Loucy (cell line): ENCODE data around the gene SMCR8.
A peak's percentile ranks its signal among the peaks of the same experiment; 100 is the strongest.

Experiments used
- H2AFZ ChIP-seq: fragments of 200-600 bp; sonication (generic); 2 replicates; pipeline ENCODE4 v1.6.0; 2016; ENCODE audit warnings: antibody characterized with exemption, mild to moderate bottlenecking, low read length, moderate library complexity
- H3F3A ChIP-seq: fragments of 200-600 bp; 2 replicates; pipeline ENCODE4 v1.6.0; 2016; ENCODE audit warnings: antibody characterized with exemption, low read depth, mild to moderate bottlenecking
- H3K27me3 ChIP-seq: fragments of 200-600 bp; sonication (generic); 2 replicates; pipeline ENCODE4 v1.6.1; 2014; ENCODE audit warnings: low read length, mild to moderate bottlenecking; ENCODE audit not compliant: insufficient read depth, poor library complexity, severe bottlenecking
- H3K36me3 ChIP-seq: fragments of 200-600 bp; sonication (generic); 2 replicates; pipeline ENCODE4 v1.6.1; 2016; ENCODE audit warnings: low read length; ENCODE audit not compliant: insufficient read depth
- H3K4me1 ChIP-seq: fragments of 200-600 bp; sonication (generic); 2 replicates; pipeline ENCODE4 v1.5.1; 2014; ENCODE audit warnings: low read length, mild to moderate bottlenecking; ENCODE audit not compliant: insufficient read depth, poor library complexity, severe bottlenecking
- H3K4me2 ChIP-seq: fragments of 200-600 bp; sonication (generic); 2 replicates; pipeline ENCODE4 v1.6.0; 2014; ENCODE audit warnings: antibody characterized with exemption, low read length, low read depth, mild to moderate bottlenecking; ENCODE audit not compliant: poor library complexity, severe bottlenecking
- H3K4me3 ChIP-seq: fragments of 200-600 bp; sonication (generic); 2 replicates; pipeline ENCODE4 v1.5.1; 2014; ENCODE audit warnings: low read length, mild to moderate bottlenecking, mixed read lengths; ENCODE audit not compliant: poor library complexity, severe bottlenecking
- H3K79me2 ChIP-seq: fragments of 200-600 bp; sonication (generic); 2 replicates; pipeline ENCODE4 v1.6.1; 2014; ENCODE audit warnings: low read length; ENCODE audit not compliant: insufficient read depth
- H3K9ac ChIP-seq: fragments of 200-600 bp; sonication (generic); 2 replicates; pipeline ENCODE4 v1.6.0; 2014; ENCODE audit warnings: mild to moderate bottlenecking, low read depth, low read length, moderate library complexity; ENCODE audit not compliant: poor library complexity, severe bottlenecking
- H3K9me2 ChIP-seq: fragments of 200-600 bp; sonication (generic); replicated peaks from 2 replicates; pipeline ENCODE4 v1.6.1; 2016; ENCODE audit warnings: low read depth, low read length, mixed read lengths
- H3K9me3 ChIP-seq: fragments of 200-600 bp; sonication (generic); 2 replicates; pipeline ENCODE4 v1.6.1; 2014; ENCODE audit warnings: mild to moderate bottlenecking, antibody characterized with exemption, low read length, low read depth; ENCODE audit not compliant: insufficient read depth
- H4K20me1 ChIP-seq: fragments of 200-600 bp; sonication (generic); 2 replicates; pipeline ENCODE4 v1.6.0; 2014; ENCODE audit warnings: antibody characterized with exemption, low read length, mild to moderate bottlenecking; ENCODE audit not compliant: insufficient read depth, poor library complexity, severe bottlenecking
- CTCF ChIP-seq: fragments of 200-600 bp; sonication (generic); conservative IDR thresholded peaks from 2 replicates; pipeline ENCODE4 v1.5.1; 2014; ENCODE audit warnings: mild to moderate bottlenecking, antibody characterized with exemption, low read length
- EZH2phosphoT487 ChIP-seq: fragments of 200-600 bp; IDR thresholded peaks from 2 replicates; pipeline ENCODE4 v1.6.1; 2018; ENCODE audit warnings: antibody characterized with exemption, mild to moderate bottlenecking, moderate library complexity, borderline replicate concordance

The SMCR8 gene

GRCh38 chr17:18361837-18362697 is 47.0 kb downstream of the SMCR8 start:
- Histone ChIP-seq H3K4me2 (peak overlapping the region; percentile 100), H3K9me3 (no peaks in the 10 kb centered on the region), H3K36me3 (no peaks in the 10 kb centered on the region), H2AFZ (no peak overlapping the region), H3F3A (no peaks in the 10 kb centered on the region), H3K27me3 (no peaks in the 10 kb centered on the region), H3K4me1 (peaks cover 13% of the 10 kb centered on the region), H3K9ac (peak overlapping the region; percentile 94), H4K20me1 (peaks cover 10% of the 10 kb centered on the region), H3K9me2 (no peaks in the 10 kb centered on the region), H3K79me2 (peaks cover 58% of the 10 kb centered on the region), H3K4me3 (peak overlapping the region; percentile 92)
- no peak for TF ChIP-seq CTCF
- no peak for TF ChIP-seq EZH2phosphoT487

- H3K9me2 ChIP-seq = no peaks in the 10 kb centered on the region
- H3K9ac ChIP-seq = peak overlapping the region; percentile 94
- peaks cover 53% of the 10 kb centered on the region for H3K79me2 ChIP-seq
- H3K36me3 ChIP-seq = no peaks in the 10 kb centered on the region
- no peaks in the 10 kb centered on the region for H3K9me3 ChIP-seq
- no peaks in the 10 kb centered on the region for H3K27me3 ChIP-seq
- H2AFZ ChIP-seq = peak overlapping the region; percentile 98
- H3K4me3 ChIP-seq = peak overlapping the region; percentile 92
- peaks cover 13% of the 10 kb centered on the region for H3K4me1 ChIP-seq
- TF ChIP-seq EZH2phosphoT487 (no peak), CTCF (peak; percentile 29)
- no peaks in the 10 kb centered on the region for H3F3A ChIP-seq
- peak overlapping the region; percentile 100 for H3K4me2 ChIP-seq
- H4K20me1 ChIP-seq = peaks cover 6% of the 10 kb centered on the region
Observed at GRCh38 chr17:18362698-18363100, 47.6 kb downstream of the SMCR8 start.

- peak within 1 kb of the TSS; percentile 100 for H3K4me2 ChIP-seq
- TF ChIP-seq CTCF = no peak; the same call in 1 of the 2 replicates
- no peak for TF ChIP-seq EZH2phosphoT487
- peak within 1 kb of the TSS; percentile 98 for H2AFZ ChIP-seq
- H3K4me1 ChIP-seq = peaks cover 13% of the 10 kb centered on the region
- peak within 1 kb of the TSS; percentile 94 for H3K9ac ChIP-seq
- H3K27me3 ChIP-seq = no peaks in the 10 kb centered on the region
- no peaks in the 10 kb centered on the region for H3K9me2 ChIP-seq
- H3K4me3 ChIP-seq = peak within 1 kb of the TSS; percentile 92
- no peaks in the 10 kb centered on the region for H3K9me3 ChIP-seq
- H3K36me3 ChIP-seq = no peaks in the 10 kb centered on the region
- H4K20me1 ChIP-seq = peaks cover 6% of the 10 kb centered on the region
- peaks cover 49% of the 10 kb centered on the region for H3K79me2 ChIP-seq
- no peaks in the 10 kb centered on the region for H3F3A ChIP-seq
Observed at GRCh38 chr17:18363101-18364049, 48.3 kb downstream of the SMCR8 start, which contains the start of gene SHMT1. Gene SHMT1, minus strand, starts transcription at chr17:18363550. Its CDS starts 7,569 bp downstream, at chr17:18355981.
